Kidney (tissue), 14 donors: ENCODE results near the gene FBXL4. TPM values are rescaled to one million over a fixed set of nuclear protein-coding genes. Genes with fewer than 3 reads are reported as not detected.
"Not testable (repeated sequence)": the region's sequence is repeated elsewhere in the genome, so short reads cannot be mapped to it uniquely, and the experiment has no call there.

Source experiments
- DNase-seq, 5 donors: peaks; one replicate each; pipeline ENCODE4 v3.0.0-alpha.2; 2013 to 2020
- FAIRE-seq: peaks from 2 replicates; lab custom pipeline; 2012; peaks lifted over from hg19 to GRCh38; lab: Jason Lieb, UNC
- H3K27ac ChIP-seq, 2 donors: one replicate each; pipeline ENCODE4 v1.7.0; 2013; ENCODE audit warnings: low read depth in 2 of 2, low read length in 2 of 2, inconsistent platforms in 1 of 2
- H3K27me3 ChIP-seq: one replicate; pipeline ENCODE4 v1.7.1; 2013; ENCODE audit warnings: low read length, inconsistent platforms; ENCODE audit not compliant: control insufficient read depth, insufficient read depth
- H3K36me3 ChIP-seq, 3 donors: one replicate each; pipeline versions ENCODE4 v1.7.0 to v1.7.1; 2013; ENCODE audit warnings: low read length in 3 of 3, control low read depth in 1 of 3, inconsistent platforms in 1 of 3; ENCODE audit not compliant: insufficient read depth in 3 of 3, control insufficient read depth in 2 of 3
- H3K4me1 ChIP-seq, 3 donors: one replicate each; pipeline versions ENCODE4 v1.7.0 to v1.7.1; 2013; ENCODE audit warnings: low read length in 3 of 3, inconsistent platforms in 1 of 3, low read depth in 1 of 3; ENCODE audit not compliant: control insufficient read depth in 2 of 3, insufficient read depth in 2 of 3
- H3K4me3 ChIP-seq, 3 donors: one replicate each; pipeline versions ENCODE4 v1.7.0 to v1.8.1; 2013; ENCODE audit warnings: low read length in 3 of 3, control low read depth in 1 of 3, inconsistent platforms in 1 of 3
- H3K9ac ChIP-seq, 3 donors: one replicate each; pipeline versions ENCODE4 v1.7.0 to v1.7.1; 2013; ENCODE audit warnings: low read length in 3 of 3, control low read depth in 1 of 3, inconsistent platforms in 1 of 3
- H3K9me3 ChIP-seq, 3 donors: one replicate each; pipeline versions ENCODE4 v1.7.0 to v1.7.1; 2013; ENCODE audit warnings: low read length in 3 of 3, control low read depth in 1 of 3, inconsistent platforms in 1 of 3; ENCODE audit not compliant: control insufficient read depth in 2 of 3, insufficient read depth in 1 of 3
- CTCF ChIP-seq: IDR thresholded peaks from 3 replicates; pipeline ENCODE4 v1.5.1; 2012; ENCODE audit warnings: mild to moderate bottlenecking, moderate library complexity, borderline replicate concordance; ENCODE audit not compliant: insufficient read depth; ENCODE audit errors: extremely low read depth
- intact Hi-C: fragments of 100-400 bp; cut with DNase I; formaldehyde crosslinking; loops from one replicate; pipeline ENCODE4 v1.11.1; 2022
- polyA plus RNA-seq: library from polyadenylated mRNA; stranded (reverse); fragments of 350-450 nt; fragmentation: Illumina TruSeq; extraction: RNeasy Lipid Tissue Mini Kit (QIAGEN cat#74804); gene quantifications from one replicate; pipeline ENCODE4 v1.2.3, GENCODE V29; 2014; ENCODE audit warnings: low read depth, low replicate concordance; ENCODE audit not compliant: insufficient read depth
- total RNA-seq: library from RNA; stranded (reverse); fragmentation: NEBNext Ultra II Directional; extraction: Animal tissue kit (Norgen Biotek cat#: 25700); gene quantifications from one replicate; pipeline ENCODE4 v1.2.1, GENCODE V29; 2021
- donor health status: control.
- donor health status: control.
- donor health status: control.
- donor health status: control.
- donor health status: control.
- donor health status: DM: yes; HTN: yes; CAD: no.
- donor health status: Normal renal cell carcinoma (clear cell type).

FBXL4 gene
- total and polyA plus RNA-seq, 2 donors from 2014 or later, result 7.6 to 25.8 TPM

GRCh38 chr6:98920904-98921431 is 26.8 kb downstream of the FBXL4 start:
- TF ChIP-seq CTCF, result no peak
- H3K36me3 ChIP-seq, result no peaks in the 10 kb centered on the region
- intact Hi-C loops, result no loop called here
- H3K4me1 ChIP-seq, result no peaks in the 10 kb centered on the region
- no peaks in the 10 kb centered on the region for H3K9me3 ChIP-seq
- H3K27ac ChIP-seq, result no peak overlapping the region
- no peak overlapping the region for H3K4me3 ChIP-seq
- H3K27me3 ChIP-seq, result no peaks in the 10 kb centered on the region
- DNase-seq (no peak), FAIRE-seq (no peak)
- no peak overlapping the region for H3K9ac ChIP-seq

GRCh38 chr6:98910946-98911345 is 36.8 kb downstream of the FBXL4 start:
- H3K4me1 ChIP-seq, H3K9me3 ChIP-seq, H3K4me3 ChIP-seq, H3K36me3 ChIP-seq, H3K9ac ChIP-seq, H3K27ac ChIP-seq, H3K27me3 ChIP-seq, DNase-seq, intact Hi-C loops, FAIRE-seq: not testable (repeated sequence)

- no peak for TF ChIP-seq CTCF
- intact Hi-C loops, result no loop called here
- no peak for FAIRE-seq
These were observed 38.5 kb downstream of the FBXL4 start for GRCh38 chr6:98909236-98909635.

GRCh38 chr6:98906342-98906741 is 41.4 kb downstream of the FBXL4 start:
- H3K4me3 ChIP-seq, H3K9me3 ChIP-seq, H3K9ac ChIP-seq, intact Hi-C loops, H3K27me3 ChIP-seq, FAIRE-seq, H3K27ac ChIP-seq, H3K4me1 ChIP-seq, H3K36me3 ChIP-seq, DNase-seq: not testable (repeated sequence)

More at GRCh38 chr6:98909236-98909635, 38.5 kb downstream of the FBXL4 start:
- Histone ChIP-seq H3K36me3 (peaks cover 0 to 2% (median 0%) of the 10 kb centered on the region in 3 donors), H3K27me3 (no peaks in the 10 kb centered on the region), H3K9ac (no peak overlapping the region), H3K9me3 (no peaks in the 10 kb centered on the region), H3K4me1 (no peaks in the 10 kb centered on the region), H3K27ac (no peak overlapping the region), H3K4me3 (no peak overlapping the region)
- DNase-seq, result no peak
